Activated naive CD8-positive, alpha-beta T cell treated with anti-CD3 and anti-CD28 coated beads, Interleukin-2, amount 50 U/mL, for 24 hours (primary cell): ENCODE measurements around the gene PLEKHA7.

Source experiments
- ATAC-seq: fragments of 150-1000 bp; cut with Tn5 transposase; one replicate; pipeline ENCODE4 v1.10.0; 2021
- DNase-seq: peaks from one replicate; pipeline ENCODE4 v3.0.0; 2021
- H3K27ac Mint-ChIP-seq: one replicate; pipeline ENCODE4 v1.8.0; 2021; ENCODE audit warnings: mild to moderate bottlenecking, mixed read lengths
- H3K27me3 Mint-ChIP-seq: one replicate; pipeline ENCODE4 v1.8.0; 2021; ENCODE audit warnings: mixed read lengths
- H3K36me3 Mint-ChIP-seq: one replicate; pipeline ENCODE4 v1.8.0; 2021; ENCODE audit warnings: low read depth, mixed read lengths
- H3K4me1 Mint-ChIP-seq: one replicate; pipeline ENCODE4 v1.8.0; 2021; ENCODE audit warnings: mixed read lengths
- H3K4me3 Mint-ChIP-seq: one replicate; pipeline ENCODE4 v1.8.0; 2021; ENCODE audit warnings: mild to moderate bottlenecking, moderate library complexity, mixed read lengths
- H3K9me3 Mint-ChIP-seq: one replicate; pipeline ENCODE4 v1.8.0; 2021; ENCODE audit warnings: mixed read lengths

The PLEKHA7 gene

GRCh38 chr11:16749092-16749491, 265.1 kb downstream of the PLEKHA7 start:
- Mint-ChIP-seq H3K36me3 (peaks cover 75% of the 10 kb centered on the region), H3K27me3 (no peaks in the 10 kb centered on the region), H3K9me3 (no peaks in the 10 kb centered on the region), H3K27ac (peak overlapping the region; percentile 61), H3K4me3 (peak overlapping the region; percentile 23), H3K4me1 (peaks cover 50% of the 10 kb centered on the region)
- no peak for DNase-seq
- no peak for ATAC-seq

- Mint-ChIP-seq H3K9me3 (no peaks in the 10 kb centered on the region), H3K27me3 (no peaks in the 10 kb centered on the region), H3K36me3 (peaks cover 73% of the 10 kb centered on the region), H3K27ac (peak overlapping the region; percentile 22), H3K4me3 (no peak overlapping the region), H3K4me1 (peaks cover 67% of the 10 kb centered on the region)
- DNase-seq = no peak
- no peak for ATAC-seq
Measured at GRCh38 chr11:16745950-16746605, 268.1 kb downstream of the PLEKHA7 start.

DNA sequence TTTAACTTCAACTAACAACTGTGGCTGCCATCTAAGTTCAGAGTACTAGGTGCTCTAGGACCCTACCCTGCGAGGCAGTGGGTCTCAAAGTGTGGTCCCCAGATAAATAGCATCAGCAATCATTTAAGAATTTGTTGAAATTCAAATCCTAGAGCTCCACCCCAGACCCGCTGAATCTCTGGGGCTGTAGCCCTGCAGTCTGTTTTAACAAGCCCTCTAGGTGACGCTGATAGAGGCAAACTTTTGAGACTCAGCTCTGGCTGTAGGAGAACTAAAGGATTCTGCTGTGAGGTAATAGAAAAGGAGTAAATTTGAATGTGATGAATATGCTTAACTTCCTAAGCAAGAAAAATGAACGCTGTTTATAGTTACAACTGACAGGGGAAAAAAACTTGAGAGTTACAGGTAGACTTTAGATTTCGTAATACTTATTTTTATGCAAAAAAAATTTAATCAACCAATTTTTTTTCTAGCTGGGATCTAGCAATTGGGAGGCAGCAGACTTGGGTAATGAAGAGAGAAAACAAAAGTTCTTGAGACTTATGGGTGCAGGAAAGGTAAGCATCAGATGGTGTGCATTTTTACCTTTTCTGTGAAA, 270.0 kb downstream of the PLEKHA7 start:
- peaks cover 51% of the 10 kb centered on the region for H3K4me1 Mint-ChIP-seq

DNA sequence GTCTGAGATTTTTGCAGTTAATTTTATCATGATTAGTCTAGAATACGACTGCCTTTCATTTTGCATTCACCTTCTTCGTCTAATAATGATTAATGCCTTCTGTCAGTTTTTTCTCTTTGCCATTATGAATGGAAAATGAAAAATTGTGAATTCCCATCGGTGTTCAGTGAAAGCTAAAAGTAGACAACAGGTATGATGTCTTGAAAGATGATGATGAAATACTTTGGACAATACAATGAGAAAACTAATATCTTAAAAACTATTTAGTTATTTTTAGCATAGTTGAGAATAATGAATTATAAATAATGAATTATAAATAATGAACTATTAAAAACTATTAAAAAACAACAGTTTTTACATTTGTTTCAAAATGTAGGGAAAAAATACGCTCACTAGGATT, 270.7 kb downstream of the PLEKHA7 start:
- H3K4me1 Mint-ChIP-seq = peaks cover 47% of the 10 kb centered on the region

More for the DNA sequence above, 270.0 kb downstream of the PLEKHA7 start:
- H3K4me3 Mint-ChIP-seq = peak overlapping the region; percentile 26
- no peaks in the 10 kb centered on the region for H3K27me3 Mint-ChIP-seq
- no peak for DNase-seq
- H3K9me3 Mint-ChIP-seq = no peaks in the 10 kb centered on the region
- no peak for ATAC-seq
- no peak overlapping the region for H3K27ac Mint-ChIP-seq
- peaks cover 56% of the 10 kb centered on the region for H3K36me3 Mint-ChIP-seq

DNA sequence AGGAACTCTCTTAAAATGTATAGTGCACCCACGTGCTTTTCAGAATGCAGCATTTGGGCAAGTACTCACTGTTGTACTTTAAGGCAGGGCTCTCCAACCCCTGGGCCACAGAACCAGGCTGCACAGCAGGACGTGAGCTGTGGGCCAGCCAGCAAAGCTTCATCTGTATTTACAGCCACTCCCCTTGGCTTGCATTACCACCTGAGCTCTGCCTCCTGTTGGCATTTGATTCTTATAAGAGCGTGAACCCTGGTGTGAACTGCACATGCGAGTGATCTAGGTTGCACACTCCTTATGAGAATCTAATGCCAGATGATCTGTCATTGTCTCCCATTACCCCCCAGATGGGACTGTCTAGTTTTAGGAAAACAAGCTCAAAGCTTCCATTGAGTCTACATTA, 272.7 kb downstream of the PLEKHA7 start:
- peaks cover 37% of the 10 kb centered on the region for H3K36me3 Mint-ChIP-seq
- H3K27me3 Mint-ChIP-seq = no peaks in the 10 kb centered on the region
- H3K9me3 Mint-ChIP-seq = no peaks in the 10 kb centered on the region
- DNase-seq (no peak), ATAC-seq (no peak)
- no peak overlapping the region for H3K4me3 Mint-ChIP-seq
- H3K4me1 Mint-ChIP-seq = peaks cover 49% of the 10 kb centered on the region
- peak overlapping the region; percentile 59 for H3K27ac Mint-ChIP-seq

More for the DNA sequence above, 270.7 kb downstream of the PLEKHA7 start:
- DNase-seq = no peak
- Mint-ChIP-seq H3K9me3 (no peaks in the 10 kb centered on the region), H3K27ac (peak overlapping the region; percentile 37), H3K27me3 (no peaks in the 10 kb centered on the region), H3K36me3 (peaks cover 50% of the 10 kb centered on the region), H3K4me3 (no peak overlapping the region)
- ATAC-seq = no peak

GRCh38 chr11:16738947-16739815, 275.0 kb downstream of the PLEKHA7 start:
- H3K36me3 Mint-ChIP-seq = peaks cover 19% of the 10 kb centered on the region
- ATAC-seq (peak; percentile 22), DNase-seq (no peak)
- H3K4me3 Mint-ChIP-seq = no peak overlapping the region
- no peaks in the 10 kb centered on the region for H3K9me3 Mint-ChIP-seq
- no peak overlapping the region for H3K27ac Mint-ChIP-seq
- peaks cover 29% of the 10 kb centered on the region for H3K4me1 Mint-ChIP-seq
- H3K27me3 Mint-ChIP-seq = peaks cover 1% of the 10 kb centered on the region

- no peak within 1 kb of the TSS for H3K27ac Mint-ChIP-seq
- H3K4me1 Mint-ChIP-seq = peaks cover 22% of the 10 kb centered on the region
- ATAC-seq (peak; percentile 98), DNase-seq (peak; percentile 90)
- no peak within 1 kb of the TSS for H3K4me3 Mint-ChIP-seq
- H3K27me3 Mint-ChIP-seq = peaks cover 1% of the 10 kb centered on the region
- peaks cover 17% of the 10 kb centered on the region for H3K36me3 Mint-ChIP-seq
- H3K9me3 Mint-ChIP-seq = no peaks in the 10 kb centered on the region
Measured at GRCh38 chr11:16738193-16738946, 275.8 kb downstream of the PLEKHA7 start, which contains the start of gene C11orf58. TSS of gene C11orf58 (plus strand) at chr11:16738647. CDS start at chr11:16738779, 132 bp downstream.

GRCh38 chr11:16737818-16738192, 276.4 kb downstream of the PLEKHA7 start:
- Mint-ChIP-seq H3K27ac (no peak overlapping the region), H3K4me3 (no peak overlapping the region), H3K4me1 (peaks cover 18% of the 10 kb centered on the region), H3K36me3 (peaks cover 15% of the 10 kb centered on the region), H3K9me3 (peaks cover 2% of the 10 kb centered on the region), H3K27me3 (peaks cover 1% of the 10 kb centered on the region)
- DNase-seq (no peak), ATAC-seq (no peak)
